Iris pigment epithelial cell (primary cell): ENCODE measurements around the gene SPEM2.
"Not testable (repeated sequence)": the region's sequence is repeated elsewhere in the genome, so short reads cannot be mapped to it uniquely, and the experiment has no call there.

Experiments
- DNase-seq: peaks from one replicate; pipeline ENCODE4 v3.0.0-alpha.2; 2011; ENCODE audit warnings: low read depth

The SPEM2 gene

GRCh38 chr17:7474767-7475166, 49.4 kb downstream of the SPEM2 start:
- DNase-seq = not testable (repeated sequence)

DNA sequence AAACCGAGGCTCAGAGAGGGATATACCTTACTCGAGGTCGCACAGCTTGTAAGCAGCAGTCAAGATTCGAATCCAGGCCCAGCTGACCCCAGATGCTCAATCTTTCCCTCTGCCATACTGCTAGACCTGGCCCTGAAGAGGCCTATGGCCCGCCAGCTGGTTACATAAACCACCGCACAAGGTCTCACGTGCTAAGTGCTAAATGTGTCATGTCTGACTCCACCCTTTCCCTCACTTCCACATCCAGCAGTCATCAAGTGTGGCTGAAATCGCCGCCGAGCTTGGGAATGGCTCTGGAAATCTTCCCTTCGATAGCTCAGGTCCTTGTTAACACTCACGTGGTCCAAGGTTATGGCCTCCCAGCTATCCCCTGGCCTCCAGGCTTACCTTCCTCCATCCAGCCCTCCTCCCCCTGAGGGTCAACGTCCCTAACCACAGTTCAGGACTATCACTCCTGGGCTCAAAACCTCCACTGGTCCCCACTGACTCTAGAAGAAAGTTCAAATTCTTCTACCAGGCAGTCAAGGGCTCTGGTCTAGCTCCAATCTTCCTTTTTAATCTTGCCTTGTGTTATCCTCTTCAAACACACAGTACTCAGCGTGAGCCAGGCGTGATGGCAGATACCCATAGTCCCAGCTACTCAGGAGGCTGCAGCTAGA, 50.5 kb downstream of the SPEM2 start:
- DNase-seq = no peak

DNA sequence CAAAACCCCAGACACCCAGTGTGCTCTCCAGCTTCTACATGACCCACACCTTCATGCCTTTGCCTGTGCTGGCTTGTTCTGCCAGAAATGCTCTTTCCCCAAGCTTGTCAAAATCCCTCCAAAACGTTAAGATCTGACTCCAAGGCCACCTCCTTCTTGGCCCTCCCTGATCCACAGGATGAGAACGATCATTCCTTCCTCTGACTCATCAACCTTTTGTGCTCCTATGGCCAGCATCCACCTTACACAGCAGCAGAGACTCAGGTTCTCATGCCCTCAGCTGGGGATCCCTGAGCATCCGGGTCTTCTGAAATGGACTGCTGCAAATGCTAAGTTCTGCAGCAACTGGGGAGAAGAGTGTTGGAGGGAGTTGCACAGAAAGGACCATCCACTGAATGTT, 51.1 kb downstream of the SPEM2 start:
- DNase-seq = peak; percentile 65

DNA sequence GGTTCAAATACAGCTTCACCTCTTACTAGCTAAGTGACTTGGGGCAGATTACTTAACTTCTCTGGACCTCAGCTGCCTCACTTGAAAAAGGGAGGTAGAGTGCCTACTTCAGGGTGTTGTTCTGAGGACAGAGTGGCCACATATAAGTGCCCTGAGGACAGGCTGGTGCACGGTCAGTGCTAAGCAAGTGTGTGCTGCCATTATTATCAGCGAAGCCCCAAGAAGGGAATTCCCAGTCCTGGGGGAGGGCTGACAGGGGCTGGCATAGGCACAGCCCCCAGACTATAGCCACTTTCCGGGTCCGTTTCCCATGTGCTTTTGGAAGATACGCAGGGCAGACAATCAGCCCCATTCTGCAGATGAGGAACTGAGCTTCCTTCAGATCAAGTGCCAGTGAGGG, 51.5 kb downstream of the SPEM2 start:
- no peak for DNase-seq
